ENCODE data around the gene SPATS1.

Gene SPATS1

GRCh38 chr6:44390158-44390683, 47.8 kb downstream of the SPATS1 start:
- no peak for DNase-seq

Data from stimulated activated CD4-positive, alpha-beta T cell treated with anti-CD3 and anti-CD28 coated beads, Interleukin-4, amount 100 ng/mL, for 24 hours (primary cell).